ENCODE data around the gene BRD3. TPM values are rescaled to one million over a fixed set of nuclear protein-coding genes. Genes with fewer than 3 reads are reported as not detected.

BRD3 gene
- total RNA-seq, 2 experiments from 2014 or later = 33.3 to 43.5 TPM

DNA sequence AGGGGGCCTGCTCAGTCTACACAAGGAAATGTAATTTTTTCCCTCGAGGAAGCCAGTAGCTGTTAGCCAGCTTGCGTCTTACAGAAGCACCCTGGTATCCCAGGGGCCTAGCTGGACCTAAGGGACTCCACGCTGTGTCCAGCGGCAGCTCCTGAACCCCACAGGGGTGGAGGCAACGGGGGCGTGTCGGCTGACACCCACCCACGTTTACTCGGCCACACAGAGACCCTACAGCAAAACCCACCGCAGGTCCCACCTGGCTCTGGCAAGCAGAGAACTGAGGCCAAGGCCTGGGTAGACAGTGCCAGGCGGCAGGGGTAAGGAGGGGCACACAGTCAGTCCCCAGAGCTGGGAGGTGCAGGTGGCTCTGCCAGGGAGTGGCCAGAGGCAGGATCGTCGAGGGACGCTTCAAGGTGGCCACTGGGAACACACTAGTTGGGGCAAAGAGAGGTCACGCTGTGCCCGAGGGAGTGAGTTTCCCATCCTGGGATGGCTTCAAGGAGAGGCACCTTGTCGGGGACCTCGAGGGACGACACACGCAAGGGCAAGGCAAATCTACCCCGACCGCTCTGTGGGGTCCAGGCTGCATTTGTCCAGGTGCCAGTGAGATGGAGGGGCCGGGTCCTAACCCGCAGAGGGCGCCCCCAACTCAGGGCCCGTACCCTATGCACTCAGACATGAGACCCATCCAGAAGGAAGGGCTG, 21.8 kb downstream of the BRD3 start:
- Mint-ChIP-seq H3K27me3 (no peaks in the 10 kb centered on the region), H3K9me3 (ENCODE audit: low read depth) (no peaks in the 10 kb centered on the region), H3K4me1 (no peaks in the 10 kb centered on the region), H3K27ac (no peak overlapping the region), H3K4me3 (no peak overlapping the region), H3K36me3 (peaks cover 1% of the 10 kb centered on the region)
- DNase-seq (no peak), ATAC-seq (no peak)
- CTCF ChIA-PET = no interaction called here

DNA sequence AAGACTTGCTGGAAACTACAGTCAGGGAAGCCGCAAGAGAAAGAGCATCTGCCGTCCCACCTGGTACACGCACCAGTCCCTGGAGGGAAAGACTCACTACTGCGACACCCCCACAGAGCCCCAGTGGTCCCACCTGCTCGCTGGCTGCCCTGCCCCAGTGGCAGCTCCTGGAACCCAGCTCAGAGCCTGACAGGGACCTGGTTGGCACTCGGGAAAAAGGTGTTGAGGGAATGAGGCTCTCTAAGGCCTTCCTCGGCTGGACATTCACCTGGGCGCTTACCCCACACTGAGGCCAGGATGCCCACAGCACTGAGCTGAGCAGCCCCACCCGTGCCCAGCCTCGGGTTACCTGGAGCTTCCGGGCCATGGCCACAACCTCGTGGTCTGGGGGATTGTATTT, 22.9 kb downstream of the BRD3 start:
- DNase-seq (no peak), ATAC-seq (no peak)
- H3K36me3 Mint-ChIP-seq = peaks cover 8% of the 10 kb centered on the region
- H3K27ac Mint-ChIP-seq = no peak overlapping the region
- no peaks in the 10 kb centered on the region for H3K9me3 Mint-ChIP-seq (ENCODE audit: low read depth)
- H3K4me3 Mint-ChIP-seq = no peak overlapping the region
- CTCF ChIA-PET = no interaction called here
- H3K27me3 Mint-ChIP-seq = no peaks in the 10 kb centered on the region
- H3K4me1 Mint-ChIP-seq = no peaks in the 10 kb centered on the region

DNA sequence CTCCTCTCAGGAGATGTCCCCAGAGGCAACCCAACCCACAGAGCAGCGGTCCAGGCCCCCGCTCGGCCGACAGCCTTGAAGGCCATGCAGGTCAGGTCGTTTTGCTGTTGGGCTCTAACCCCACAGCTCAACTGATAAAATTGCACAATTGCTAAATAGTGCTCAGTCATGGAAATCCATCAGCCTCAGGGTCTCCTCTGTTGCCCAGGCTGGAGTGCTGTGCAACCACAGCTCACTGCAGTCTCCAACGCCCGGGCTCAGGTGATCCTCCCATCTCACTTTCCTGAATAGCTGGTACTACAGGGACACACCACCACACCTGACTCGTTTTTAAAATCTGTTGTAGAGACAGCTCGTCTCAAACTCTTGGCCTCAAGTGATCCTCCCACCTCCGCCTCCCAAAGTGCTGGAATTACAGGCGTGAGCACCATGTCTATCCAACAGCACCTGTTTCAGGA, 24.3 kb downstream of the BRD3 start:
- CTCF ChIA-PET = no interaction called here
- DNase-seq (no peak), ATAC-seq (no peak)
- Mint-ChIP-seq H3K36me3 (peaks cover 21% of the 10 kb centered on the region), H3K27ac (no peak overlapping the region), H3K4me1 (no peaks in the 10 kb centered on the region), H3K4me3 (no peak overlapping the region), H3K27me3 (no peaks in the 10 kb centered on the region), H3K9me3 (ENCODE audit: low read depth) (no peaks in the 10 kb centered on the region)

DNA sequence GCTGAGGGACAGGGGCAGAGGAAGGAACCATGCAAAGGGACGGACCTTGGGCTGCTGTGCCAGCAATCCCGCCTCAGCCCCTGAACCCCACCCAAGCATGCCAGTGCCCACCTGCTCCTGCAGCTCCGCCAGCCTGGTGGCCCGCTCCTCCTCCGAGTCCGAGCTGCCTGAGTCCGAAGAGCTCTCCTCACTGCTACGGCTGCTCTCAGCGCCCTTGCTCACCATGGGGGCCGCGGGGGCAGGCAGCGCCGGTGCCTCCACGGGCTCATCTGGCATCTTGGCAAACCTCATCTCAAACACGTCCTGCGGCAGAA, 26.2 kb downstream of the BRD3 start:
- CTCF ChIA-PET = no interaction called here
- H3K4me1 Mint-ChIP-seq = no peaks in the 10 kb centered on the region
- H3K4me3 Mint-ChIP-seq = no peak overlapping the region

DNA sequence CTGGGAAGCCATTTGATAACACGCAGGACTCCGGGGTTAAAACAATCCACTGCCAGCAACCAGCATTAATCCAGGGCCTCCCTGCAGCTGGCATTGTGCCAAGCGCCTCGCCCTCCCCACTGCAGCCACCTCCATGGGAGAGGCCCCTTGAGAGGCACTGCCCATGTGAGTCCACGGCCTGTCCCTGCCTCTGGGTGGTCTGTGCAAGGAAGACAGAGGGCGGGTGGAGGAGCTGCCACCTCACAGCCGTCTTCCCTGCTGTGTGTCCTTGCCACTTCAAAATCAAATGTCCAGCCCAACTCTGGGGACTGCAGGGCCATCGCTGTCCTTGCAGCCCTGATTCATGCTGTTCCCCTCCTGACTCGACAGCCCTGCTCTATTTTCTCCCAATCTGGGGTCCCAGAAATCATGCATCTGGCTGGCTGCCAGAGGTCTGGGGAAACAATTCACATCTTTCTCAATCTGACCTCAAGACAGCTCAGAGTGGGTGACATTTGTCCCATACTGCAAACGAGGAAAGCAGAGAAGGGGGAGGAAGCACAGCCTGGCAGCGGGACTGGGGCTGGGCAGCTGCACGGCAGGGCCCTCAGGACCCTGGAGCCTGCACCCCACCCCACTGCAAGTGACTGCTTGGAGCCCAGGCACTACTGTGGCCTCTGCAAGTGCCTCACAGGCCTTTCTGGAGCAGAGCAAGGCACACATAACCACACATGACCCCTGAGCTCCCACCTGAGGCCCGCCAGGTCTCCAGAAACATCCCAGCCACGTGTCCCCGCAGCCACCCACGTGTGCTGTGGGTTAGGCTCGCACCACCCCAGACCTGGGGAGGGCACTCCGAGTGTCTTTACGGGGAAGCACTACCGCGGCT, 26.8 kb downstream of the BRD3 start:
- CTCF ChIA-PET = no interaction called here
- H3K9me3 Mint-ChIP-seq (ENCODE audit: low read depth) = no peaks in the 10 kb centered on the region
- H3K27ac Mint-ChIP-seq = no peak overlapping the region
- ATAC-seq = no peak
- DNase-seq = no peak
- H3K4me1 Mint-ChIP-seq = no peaks in the 10 kb centered on the region
- H3K36me3 Mint-ChIP-seq = peaks cover 35% of the 10 kb centered on the region
- no peak overlapping the region for H3K4me3 Mint-ChIP-seq
- H3K27me3 Mint-ChIP-seq = no peaks in the 10 kb centered on the region

More for the DNA sequence above, 26.2 kb downstream of the BRD3 start:
- no peaks in the 10 kb centered on the region for H3K9me3 Mint-ChIP-seq (ENCODE audit: low read depth)
- no peaks in the 10 kb centered on the region for H3K27me3 Mint-ChIP-seq
- H3K36me3 Mint-ChIP-seq = peaks cover 33% of the 10 kb centered on the region
- ATAC-seq (no peak), DNase-seq (no peak)
- H3K27ac Mint-ChIP-seq = no peak overlapping the region

DNA sequence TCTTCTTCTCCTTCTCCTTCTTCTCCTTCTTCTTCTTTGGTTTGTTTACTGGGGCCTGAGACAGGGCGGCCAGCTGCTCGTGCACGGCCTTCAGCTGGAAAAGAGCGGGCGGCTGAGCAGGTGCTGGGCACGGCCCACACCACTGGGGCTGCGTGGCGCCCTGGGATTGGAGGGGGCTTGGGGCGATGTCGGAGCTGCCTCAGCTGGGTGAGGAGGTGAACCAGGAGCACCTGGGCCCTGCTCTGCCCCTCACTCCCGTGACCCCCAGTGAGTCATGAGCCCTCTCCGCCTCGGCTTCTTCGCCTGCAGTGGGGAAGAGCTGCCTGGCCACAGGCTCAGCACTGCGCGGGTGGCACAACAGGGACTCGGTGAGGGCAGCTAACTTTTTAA, 27.7 kb downstream of the BRD3 start:
- DNase-seq (no peak), ATAC-seq (no peak)
- H3K27ac Mint-ChIP-seq = no peak overlapping the region
- no peaks in the 10 kb centered on the region for H3K27me3 Mint-ChIP-seq
- peaks cover 36% of the 10 kb centered on the region for H3K36me3 Mint-ChIP-seq
- no peak overlapping the region for H3K4me3 Mint-ChIP-seq
- H3K4me1 Mint-ChIP-seq = no peaks in the 10 kb centered on the region
- CTCF ChIA-PET = no interaction called here
- H3K9me3 Mint-ChIP-seq (ENCODE audit: low read depth) = no peaks in the 10 kb centered on the region

DNA sequence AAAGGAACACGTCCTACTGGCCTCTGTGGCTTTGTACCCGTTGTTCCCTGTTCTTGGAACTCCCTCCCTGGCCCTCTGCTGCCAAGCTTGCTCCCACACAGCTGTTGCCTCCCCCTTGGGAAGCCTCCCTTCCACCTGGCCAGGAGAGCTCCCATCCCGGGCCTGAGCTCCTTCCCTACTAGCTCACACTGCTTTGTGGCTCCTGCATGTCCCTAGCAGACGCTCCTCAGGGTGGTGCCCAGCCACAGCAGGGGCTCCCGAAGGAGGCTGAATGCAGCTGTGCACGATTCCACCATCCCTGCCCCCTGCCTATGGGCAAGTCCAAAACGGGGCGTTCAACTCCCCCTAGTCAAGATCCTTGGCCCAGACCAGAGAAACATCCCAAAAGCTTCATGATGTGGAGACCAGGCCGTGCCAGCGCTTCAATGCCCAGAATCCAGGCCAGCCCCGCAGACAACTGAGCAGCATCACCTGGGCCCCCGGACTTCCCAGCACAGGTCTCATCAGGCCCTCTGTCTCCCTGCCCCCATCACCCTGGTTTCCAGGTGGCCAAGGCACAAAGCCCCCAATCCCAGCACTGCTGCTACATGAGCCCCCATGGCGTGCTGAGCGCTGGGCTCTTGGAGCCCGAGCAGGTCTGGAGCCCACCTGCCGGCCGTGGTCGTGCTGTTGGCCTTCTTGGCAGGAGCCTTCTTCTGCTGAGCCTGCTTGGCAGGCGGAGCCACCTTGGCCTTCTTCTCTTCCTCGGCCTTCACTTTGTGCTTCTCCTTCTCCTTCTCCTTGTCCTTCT, 28.2 kb downstream of the BRD3 start:
- no peak overlapping the region for H3K27ac Mint-ChIP-seq
- no peak for ATAC-seq
- CTCF ChIA-PET = no interaction called here

DNA sequence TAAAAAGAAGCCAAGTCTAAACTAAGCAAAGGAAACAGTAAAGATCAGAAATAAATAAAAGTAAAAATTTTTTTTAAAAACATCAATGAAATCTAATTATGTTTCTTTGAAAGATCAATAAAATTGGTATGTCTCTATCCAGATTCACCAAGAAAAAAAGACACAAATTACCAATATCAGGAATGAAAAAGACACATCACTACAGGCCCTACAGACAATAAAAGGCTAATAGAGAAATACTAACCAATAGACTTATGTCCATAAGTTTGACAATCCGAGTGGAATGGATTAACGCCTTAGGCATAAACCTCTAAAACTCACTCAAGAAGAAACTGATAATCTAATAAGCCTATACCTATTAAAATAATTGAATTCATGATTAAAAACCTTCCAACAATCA, 30.2 kb downstream of the BRD3 start:
- no peak for DNase-seq

More for the DNA sequence above, 28.2 kb downstream of the BRD3 start:
- no peaks in the 10 kb centered on the region for H3K4me1 Mint-ChIP-seq
- no peak overlapping the region for H3K4me3 Mint-ChIP-seq
- no peaks in the 10 kb centered on the region for H3K9me3 Mint-ChIP-seq (ENCODE audit: low read depth)
- peaks cover 36% of the 10 kb centered on the region for H3K36me3 Mint-ChIP-seq
- DNase-seq = no peak
- H3K27me3 Mint-ChIP-seq = no peaks in the 10 kb centered on the region

DNA sequence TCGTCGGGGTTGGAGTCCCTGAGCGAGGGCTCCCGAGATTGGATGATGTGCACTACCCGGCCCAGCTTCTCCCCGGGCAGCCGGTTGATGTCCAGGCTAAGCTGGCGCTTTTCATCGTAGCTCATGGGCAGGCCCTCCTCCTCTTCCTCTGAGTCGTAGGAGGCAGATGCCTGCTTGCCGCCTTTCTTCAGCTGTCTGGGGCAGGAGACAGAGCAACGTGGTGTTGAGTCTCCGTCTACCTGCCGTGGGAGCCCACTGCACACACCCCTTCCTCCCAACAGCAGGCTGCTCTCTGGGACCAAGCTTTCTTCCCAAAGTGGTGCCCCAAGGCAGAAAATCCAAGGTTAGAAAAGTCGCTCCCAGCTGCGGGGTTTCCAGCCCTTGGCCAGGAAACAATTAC, 31.7 kb downstream of the BRD3 start:
- H3K27ac Mint-ChIP-seq = no peak overlapping the region
- no peaks in the 10 kb centered on the region for H3K9me3 Mint-ChIP-seq (ENCODE audit: low read depth)
- peaks cover 39% of the 10 kb centered on the region for H3K36me3 Mint-ChIP-seq
- DNase-seq (no peak), ATAC-seq (no peak)
- H3K27me3 Mint-ChIP-seq = no peaks in the 10 kb centered on the region
- CTCF ChIA-PET = interaction anchor here (0.9 kb wide), 1 partner anchor 254 kb away, joined by 3 read pairs; no protein-coding TSS in a partner anchor
- H3K4me3 Mint-ChIP-seq = no peak overlapping the region
- no peaks in the 10 kb centered on the region for H3K4me1 Mint-ChIP-seq

More for the DNA sequence above, 30.2 kb downstream of the BRD3 start:
- Mint-ChIP-seq H3K36me3 (peaks cover 39% of the 10 kb centered on the region), H3K4me3 (no peak overlapping the region), H3K4me1 (no peaks in the 10 kb centered on the region), H3K27me3 (no peaks in the 10 kb centered on the region), H3K9me3 (ENCODE audit: low read depth) (no peaks in the 10 kb centered on the region), H3K27ac (no peak overlapping the region)
- CTCF ChIA-PET = no interaction called here
- ATAC-seq = no peak

DNA sequence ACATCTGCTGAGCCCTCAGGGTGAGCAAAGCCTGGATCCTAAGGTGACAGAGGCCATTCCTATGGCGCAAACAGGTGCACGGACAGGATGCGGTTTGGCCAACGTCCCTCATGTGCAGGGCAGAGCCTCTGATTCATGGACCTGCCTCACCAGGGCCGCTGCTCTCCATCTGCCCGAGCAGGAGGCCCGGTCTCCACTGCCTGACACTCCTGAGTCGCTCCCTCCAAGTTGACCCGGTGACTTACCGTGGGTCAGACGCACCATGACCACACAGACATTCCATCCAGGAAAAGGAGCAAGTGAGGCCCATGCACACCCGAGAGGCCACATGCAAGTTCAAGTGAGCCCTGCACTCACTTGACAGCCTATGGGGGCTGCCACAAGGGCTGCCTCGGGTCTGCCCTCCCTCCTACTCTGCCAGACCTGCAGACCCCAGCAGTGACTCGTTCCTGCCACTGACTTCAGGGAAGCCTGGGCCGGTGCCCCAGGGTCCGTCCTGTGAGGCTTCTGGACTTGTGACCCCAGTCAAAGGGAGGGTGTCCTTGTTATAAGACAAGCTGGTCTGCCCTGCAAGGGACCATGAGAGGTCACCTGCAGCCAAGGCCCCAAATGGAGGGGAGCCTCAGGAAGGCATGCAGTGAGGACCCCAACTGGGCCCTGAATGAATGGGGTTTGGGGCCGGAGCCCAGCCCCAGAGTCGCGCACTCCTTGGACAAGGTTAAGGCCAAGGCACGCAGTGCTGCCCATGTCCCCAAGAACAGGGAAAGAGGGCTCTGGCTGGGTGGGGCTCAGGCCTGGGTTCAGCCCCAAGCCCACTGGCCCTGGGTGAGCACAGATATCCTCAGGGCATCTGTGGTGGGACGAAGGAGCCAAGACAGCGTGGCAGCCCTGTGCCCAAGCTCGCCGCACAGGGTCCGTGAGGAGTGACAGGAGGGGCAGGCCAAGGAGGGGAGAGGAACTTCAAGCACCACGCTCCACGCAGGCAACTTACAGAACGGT, 32.5 kb downstream of the BRD3 start:
- CTCF ChIA-PET = interaction anchor here (0.9 kb wide), 1 partner anchor 253 kb away, joined by 3 read pairs; no protein-coding TSS in a partner anchor
- peaks cover 33% of the 10 kb centered on the region for H3K36me3 Mint-ChIP-seq
- ATAC-seq = no peak
- no peaks in the 10 kb centered on the region for H3K9me3 Mint-ChIP-seq (ENCODE audit: low read depth)
- no peak overlapping the region for H3K4me3 Mint-ChIP-seq
- H3K27ac Mint-ChIP-seq = no peak overlapping the region
- DNase-seq = no peak
- H3K27me3 Mint-ChIP-seq = no peaks in the 10 kb centered on the region
- no peaks in the 10 kb centered on the region for H3K4me1 Mint-ChIP-seq

DNA sequence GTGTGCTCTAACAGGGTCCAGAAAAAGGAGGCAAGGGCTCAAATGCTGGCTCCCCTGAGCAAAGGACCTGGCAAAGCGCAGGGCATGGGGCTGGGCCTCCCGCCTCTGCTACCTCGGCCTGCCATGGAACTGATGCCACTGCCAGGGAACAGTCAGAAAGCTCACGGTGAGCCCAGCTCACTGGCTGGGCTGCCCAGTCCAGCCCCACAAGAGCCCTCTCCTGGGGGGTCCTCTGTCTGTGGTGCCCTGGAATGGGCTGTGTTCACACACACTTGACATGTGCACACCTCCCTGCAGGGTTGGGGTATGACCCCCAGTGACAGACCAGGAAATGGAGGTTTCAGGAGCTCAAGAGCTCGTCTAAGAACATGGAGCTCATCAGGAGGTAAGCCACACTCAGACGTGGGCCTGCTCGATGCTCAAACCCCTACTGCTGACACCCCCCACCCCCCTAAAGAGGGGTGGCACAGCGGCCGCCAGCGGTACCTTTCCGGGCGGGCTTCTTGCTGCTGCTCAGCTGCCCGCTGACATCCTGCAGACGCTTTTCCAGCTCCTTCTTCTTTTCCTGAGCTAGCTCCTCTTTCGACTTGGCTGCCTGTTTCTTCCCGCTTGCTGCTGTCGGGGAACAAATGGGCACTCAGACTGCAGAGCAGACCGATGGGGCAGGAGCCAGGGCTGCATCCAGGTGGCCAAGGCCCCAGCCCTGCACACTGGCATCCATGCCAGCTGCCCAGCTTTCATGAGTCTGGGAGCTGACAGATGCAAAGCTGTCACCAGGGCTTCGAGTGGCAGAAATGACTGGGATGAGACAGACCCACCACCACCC, 33.4 kb downstream of the BRD3 start:
- Mint-ChIP-seq H3K27ac (no peak overlapping the region), H3K4me1 (no peaks in the 10 kb centered on the region), H3K36me3 (peaks cover 26% of the 10 kb centered on the region), H3K4me3 (no peak overlapping the region), H3K9me3 (ENCODE audit: low read depth) (no peaks in the 10 kb centered on the region), H3K27me3 (no peaks in the 10 kb centered on the region)
- DNase-seq (no peak), ATAC-seq (no peak)
- CTCF ChIA-PET = no interaction called here

DNA sequence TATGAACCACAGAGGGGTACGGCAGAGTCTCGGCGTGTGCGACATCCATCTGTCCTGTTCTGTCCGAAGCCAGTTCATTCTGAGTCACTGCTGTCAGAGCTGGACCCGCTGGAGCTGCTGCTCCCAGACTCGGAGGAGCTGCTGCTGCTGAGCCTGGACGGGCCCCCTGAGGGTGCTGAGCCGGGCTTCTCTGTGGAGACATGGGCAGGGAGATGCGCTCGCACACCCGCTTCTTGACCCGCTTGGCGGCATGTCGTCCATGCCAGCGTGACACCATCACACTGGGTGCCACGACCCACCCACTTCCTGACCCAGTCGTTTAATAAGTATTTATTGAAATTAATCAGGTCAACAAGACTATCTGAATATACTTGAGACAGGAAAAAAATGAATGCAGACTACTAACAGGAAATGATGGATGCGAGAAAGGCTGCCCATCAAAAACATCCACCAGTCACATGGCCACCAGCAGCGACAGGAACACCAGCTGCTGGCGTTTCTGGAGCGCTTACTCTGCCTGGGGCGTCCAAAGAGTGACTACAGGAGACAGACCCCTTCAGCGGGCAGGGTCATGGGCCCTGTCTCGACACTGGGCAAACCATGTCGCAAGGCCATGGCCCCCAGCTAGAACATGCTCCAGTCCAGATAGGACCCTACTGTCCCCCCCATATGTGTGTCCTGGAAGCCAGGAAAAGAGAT, 34.2 kb downstream of the BRD3 start:
- Mint-ChIP-seq H3K36me3 (peaks cover 19% of the 10 kb centered on the region), H3K4me3 (no peak overlapping the region), H3K9me3 (ENCODE audit: low read depth) (no peaks in the 10 kb centered on the region), H3K27ac (no peak overlapping the region), H3K4me1 (no peaks in the 10 kb centered on the region), H3K27me3 (no peaks in the 10 kb centered on the region)
- CTCF ChIA-PET = no interaction called here
- DNase-seq (no peak), ATAC-seq (no peak)

Data from activated CD8-positive, alpha-beta memory T cell treated with anti-CD3 and anti-CD28 coated beads, Interleukin-2, amount 10 ng/mL, durations not matched to agents 7 days and 5 days (primary cell).